NOMO-1 treated with dmso at 0.1 percent for 144 hours (cell line): Measurements from ENCODE around the gene TXK.

ENCODE experiments used
- DNase-seq: peaks from one replicate; lab custom pipeline; 2025; ENCODE audit not compliant: unreplicated experiment; lab: John Stamatoyannopoulos, UW

Gene TXK

DNA sequence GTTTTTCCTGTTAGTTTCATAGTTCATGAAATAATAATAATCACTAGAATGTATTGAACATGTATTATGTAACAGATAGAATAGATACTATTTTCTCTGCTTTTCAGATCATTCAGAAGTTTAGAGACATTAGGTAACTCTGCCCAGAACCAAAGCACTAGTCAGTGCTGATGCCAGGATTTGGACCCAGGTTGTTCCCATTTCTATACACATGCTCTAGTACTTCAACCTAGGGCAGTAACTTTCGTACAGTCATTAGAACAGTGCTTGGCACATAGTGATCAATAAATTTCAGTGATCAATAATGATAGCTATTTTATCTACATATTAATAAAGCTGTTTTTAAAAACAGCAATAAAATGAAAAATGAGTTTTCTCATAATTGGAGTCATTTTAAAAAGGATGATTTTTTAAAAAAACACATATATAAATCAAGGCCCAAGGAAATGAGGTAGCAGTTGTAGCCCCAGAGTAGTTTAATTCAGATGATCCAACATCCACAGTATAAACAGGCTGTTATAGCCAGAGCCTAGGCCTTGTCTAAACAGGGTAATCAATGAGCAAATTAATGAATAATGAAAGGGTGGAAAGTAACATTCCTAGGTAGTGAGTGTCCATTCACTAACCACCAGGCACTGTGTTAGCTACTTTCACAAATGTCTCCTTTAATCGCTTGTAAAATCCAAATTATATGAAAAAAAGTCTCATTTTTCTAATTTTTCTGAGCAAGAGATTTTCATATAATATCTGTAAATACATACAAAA is 25.6 kb downstream of the TXK start:
- DNase-seq, result no peak

DNA sequence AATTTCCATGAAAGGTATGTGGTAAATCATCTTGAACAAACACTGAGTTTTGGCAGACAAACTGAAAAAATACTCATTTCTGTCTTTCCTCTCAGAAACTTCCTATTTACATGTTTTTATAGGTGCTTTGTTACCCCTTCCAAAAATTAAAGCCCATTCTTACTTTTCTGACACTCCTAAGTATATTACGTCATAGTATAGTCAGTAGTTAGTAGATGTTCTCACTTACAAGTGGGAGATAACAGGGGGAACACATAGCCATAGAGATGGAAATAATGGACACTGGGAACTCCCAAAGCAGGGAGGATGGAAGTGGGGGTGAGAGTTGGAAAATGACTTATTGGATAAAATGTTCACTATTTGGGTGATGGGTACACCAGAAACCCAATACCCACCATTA is 28.8 kb downstream of the TXK start:
- no peak for DNase-seq

DNA sequence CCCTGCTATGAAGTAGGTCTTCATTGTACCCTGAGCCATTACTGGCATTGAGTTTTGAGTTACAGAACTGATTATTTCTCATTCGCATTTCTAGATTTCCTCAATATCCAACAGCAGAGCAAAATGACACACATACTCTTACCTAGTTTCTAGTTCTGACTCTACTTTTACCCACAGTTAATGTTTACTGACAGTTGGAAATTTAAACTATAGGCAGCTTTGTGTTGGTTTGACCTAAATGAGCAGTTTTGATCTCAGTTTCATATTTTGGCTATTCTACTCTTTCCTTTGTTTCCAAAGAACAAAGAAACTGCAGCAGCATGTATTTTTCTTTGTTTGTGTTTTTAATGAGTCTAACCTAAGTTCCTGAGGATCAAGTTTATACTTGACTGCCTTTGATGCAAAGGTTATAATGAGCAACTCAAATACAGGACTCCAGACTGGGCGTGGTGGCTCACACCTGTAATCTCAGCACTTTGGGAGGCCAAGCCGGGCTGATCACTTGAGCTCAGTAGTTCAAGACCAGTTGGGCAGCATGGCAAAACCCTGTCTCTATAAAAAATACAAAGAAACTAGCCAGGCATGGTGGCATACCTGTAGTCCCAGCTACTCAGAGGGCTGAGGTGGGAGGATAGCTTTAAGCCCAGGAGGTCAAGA is 30.4 kb downstream of the TXK start:
- no peak for DNase-seq

DNA sequence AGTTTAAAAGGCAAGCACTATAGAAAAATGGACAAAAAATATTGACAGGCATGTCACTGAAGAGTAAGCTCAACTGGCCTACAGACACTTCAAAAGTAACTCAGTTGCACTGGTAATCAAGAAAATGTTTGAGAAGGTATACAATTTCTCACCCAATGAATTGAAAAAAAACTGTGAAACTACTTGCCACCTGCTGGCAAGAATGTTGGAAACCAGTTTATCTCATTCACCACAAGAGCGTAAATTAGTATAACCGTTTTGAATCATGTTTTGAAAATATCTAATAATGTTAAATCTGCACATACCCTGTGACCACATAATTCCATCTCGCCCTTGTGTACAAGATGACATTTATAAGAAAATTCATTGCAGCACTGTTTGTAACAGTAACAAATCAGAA is 31.7 kb downstream of the TXK start:
- DNase-seq, result no peak

DNA sequence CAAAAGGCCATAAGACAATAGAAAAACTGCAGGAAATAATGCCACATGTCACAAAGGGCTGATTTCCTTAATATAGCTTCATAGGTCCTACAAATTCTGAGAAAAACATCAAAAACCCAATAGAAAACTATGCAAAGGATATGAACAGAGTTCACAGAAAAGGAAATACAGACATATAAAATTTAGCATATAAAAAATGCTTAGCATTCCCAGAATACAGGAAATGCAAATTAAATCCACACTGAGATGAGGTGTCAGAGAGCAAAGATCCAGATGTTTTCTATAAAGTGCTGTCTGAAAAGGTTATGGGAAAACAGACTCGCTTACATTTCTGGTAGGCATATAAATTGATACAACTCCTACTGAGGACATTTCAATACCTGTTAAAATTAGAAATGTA is 33.8 kb downstream of the TXK start:
- no peak for DNase-seq

DNA sequence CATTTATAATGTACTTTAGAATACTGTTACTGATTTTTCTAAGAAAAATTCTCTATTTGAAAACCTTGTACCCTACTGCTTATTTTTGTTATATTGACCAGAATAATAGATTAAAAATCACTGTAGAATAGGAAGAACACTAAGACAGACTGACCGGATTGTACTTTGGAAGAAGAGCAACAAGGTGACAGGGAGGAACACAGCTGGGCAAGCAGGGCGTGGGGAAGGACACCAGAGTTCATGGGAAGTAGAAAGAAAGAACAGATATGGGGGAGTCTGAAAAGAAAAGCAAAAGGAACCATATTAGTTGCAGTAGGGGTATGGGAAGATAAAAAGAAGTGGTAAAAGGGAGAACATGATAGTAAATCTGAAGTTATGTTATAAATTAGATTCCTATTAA is 38.6 kb downstream of the TXK start:
- DNase-seq, result no peak

DNA sequence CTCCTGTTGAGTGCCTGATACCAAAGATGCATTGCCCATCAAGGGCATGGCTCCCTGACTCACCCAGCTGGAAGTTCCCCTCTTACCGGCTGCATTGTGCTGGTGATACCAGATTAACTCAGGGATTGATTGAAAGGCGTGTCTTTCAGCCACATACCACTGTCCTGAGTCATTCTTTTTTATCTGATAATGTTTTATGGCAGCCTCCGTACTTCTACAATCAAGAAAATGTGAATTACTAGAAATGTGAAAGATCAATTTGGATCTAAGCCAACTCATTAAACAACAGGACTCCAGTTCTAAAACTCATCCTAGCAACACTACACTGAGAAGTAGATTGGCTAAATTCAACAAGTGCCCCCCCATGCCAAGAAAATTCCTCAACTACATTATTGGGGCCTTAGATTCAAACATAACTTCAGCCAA is 40.0 kb downstream of the TXK start:
- no peak for DNase-seq

DNA sequence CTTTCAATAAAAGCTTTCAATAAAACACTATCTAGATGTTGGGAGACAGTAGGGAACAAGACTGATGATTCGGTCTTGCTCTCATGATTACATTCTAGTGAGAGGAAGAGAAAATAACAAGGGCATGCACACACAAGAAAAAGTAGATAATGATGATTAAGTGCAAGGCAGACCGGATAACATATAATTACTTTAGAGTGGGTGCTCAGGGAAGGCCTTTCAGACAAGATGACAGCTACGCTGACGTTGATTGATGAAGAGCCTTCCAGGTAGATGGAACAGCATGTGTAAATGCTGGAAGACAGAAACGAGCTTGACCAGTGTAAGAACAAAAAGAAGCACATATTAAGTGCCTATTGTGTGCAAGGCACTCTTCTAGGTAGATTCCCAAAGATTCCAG is 43.4 kb downstream of the TXK start:
- DNase-seq, result no peak

DNA sequence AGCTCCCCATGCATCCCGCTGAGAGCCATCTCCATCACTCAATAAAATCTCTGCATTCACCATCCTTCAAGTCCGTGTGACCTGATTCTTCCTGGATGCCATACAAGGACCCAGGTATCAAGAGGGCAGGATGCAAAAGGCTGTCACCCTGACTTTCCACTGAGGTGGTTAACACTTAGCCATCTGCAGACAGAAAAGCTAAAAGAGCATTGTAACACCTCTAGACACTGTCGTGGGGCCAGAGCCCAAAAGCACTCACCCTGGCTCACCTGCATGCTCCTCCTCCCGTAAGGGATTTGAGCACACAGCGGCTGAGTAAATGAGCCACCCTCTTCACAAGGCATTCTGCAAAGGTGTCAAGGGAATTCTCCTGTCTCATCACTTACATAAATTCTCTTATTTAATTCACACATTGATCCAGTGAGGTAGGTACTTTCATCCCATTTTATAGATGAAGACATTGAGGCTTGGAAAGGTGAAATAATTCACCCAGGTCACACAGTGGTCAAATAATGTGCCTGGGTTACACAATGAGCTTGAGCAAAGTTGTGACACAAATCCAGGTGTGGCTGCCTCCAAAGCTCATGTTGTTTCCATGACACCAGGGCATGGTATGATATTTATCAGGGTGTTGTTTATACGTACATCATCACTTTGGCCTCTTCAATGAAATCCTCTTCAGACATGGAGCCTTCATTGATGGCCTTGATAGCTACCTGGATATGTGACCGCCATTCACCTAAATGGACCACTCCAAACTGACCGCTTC is 48.0 kb downstream of the TXK start:
- no peak for DNase-seq

DNA sequence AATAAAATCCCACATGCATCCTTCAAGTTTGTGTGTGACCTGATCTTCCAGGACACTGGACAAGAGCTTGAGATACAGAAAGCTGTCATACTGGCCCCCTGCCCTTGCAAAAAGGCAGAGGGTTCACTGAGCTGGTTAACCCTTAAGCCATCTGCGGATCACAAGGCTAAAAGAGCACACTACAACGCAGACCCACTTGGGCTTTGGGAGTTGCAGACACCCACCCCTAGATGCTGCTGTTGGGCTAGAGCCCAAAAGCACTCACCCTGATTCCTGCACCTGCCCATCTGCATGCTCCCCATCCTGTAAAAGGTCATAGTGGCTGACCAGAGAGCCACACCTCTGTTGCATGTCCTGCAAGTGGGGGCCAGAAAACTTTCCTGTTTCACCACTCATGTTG is 51.1 kb downstream of the TXK start:
- DNase-seq, result no peak

DNA sequence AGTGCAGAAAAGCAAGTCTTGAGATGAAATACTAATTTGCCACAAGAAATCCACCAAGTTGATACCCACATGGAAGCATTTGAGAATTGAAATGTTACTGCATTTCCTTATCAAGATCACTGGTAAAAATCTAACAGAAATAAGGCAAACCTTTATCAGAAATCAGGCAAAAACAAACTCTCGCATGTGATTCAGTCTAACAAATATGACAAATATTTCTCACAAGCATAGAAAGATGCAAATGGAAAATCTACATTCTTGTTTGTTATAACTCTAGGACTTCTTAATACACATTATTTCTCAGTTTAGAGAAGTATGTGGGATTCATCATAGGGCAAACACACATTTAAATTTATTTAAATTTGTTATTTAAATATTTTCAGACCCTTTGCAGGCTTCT is 52.9 kb downstream of the TXK start:
- no peak for DNase-seq

DNA sequence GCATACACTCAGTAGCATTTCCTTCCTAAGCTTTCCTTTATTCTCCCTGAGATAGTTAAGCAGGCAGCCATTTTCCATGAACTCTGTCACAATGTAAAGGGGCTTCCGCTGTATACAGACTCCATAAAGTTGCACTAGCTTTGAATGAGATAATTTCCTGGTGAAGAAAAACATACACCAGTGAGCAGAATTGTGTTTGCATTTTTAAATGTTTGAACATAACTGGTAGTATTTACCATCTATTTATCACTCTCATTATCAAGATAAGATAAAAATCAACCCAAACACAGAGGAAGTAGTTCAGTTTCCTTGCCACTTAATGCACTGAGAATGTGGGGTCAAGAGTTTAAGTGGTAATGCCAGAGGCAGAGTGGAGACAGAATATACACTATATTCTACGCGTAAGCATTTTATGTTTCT is 54.1 kb downstream of the TXK start:
- no peak for DNase-seq

DNA sequence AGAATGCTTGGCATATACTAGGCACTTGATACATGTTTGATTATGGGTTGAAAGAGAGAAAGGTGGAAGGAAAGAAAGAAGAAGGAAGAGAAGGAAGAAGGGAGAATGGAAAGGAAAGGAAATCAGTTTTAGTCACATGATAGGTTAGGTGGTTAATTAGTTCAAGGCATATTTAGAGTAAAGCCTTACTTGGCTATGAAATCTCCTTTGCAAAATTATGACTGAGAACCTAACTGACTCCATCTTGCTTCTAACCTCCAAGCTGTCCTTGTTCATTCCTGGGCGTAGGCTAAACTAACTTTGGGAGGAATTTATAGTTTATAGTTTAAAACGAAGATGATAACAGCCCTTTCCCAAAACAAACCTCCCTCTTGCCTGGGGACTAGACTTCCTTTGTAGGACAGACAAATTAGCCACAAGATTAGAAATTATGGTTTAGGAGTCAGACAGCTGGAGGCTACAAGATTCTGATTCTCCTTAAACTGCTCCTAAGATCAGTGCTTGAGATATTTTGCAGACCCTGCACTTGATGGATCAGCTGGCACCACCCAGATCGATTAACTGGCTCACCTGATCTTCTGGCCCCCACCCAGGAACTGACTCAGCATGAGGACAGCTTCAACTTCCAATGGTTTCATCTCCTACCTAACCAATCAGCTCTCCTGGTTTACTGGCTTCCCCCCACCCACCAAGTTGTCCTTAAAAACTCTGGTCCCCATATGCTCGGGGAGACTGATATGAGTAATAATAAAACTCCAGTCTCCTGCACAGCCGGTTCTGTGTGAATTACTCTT is 55.0 kb downstream of the TXK start:
- DNase-seq, result no peak

DNA sequence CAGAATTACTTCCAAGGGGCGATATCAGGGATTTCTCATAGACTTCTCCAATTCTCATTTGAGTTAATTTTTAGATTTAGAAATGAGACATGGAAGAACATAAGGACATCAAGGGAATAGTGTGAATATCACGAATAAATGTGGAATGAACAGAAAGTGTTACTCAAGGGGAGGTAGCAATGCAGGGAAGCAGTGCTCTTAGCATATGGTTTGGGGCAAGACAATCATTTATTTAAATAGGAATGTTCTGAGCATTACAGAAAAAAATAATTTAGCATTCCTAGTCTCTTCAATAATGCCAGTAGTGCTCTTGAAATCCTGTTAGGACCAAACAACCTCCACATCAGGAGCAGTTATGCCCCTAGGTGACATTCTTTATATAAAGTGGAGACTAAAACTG is 55.6 kb downstream of the TXK start:
- DNase-seq, result no peak

DNA sequence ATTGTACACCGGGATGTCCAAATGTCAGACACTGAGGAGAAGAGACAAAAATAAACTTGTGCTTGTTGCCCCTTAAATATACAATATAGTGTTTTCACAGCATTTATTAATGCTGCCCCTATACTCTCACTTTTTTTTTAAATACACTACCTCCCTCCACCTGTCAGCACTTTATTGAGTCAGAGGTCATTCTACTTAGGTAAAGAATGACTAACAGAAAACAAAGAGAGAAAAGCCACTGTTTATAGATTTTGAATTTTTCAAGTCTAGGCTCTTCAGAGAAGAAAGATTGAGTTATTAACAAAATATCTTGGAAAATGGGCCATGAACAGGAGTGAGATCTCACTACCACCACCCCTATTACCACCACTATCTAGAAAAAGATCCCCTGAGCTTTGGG is 59.4 kb downstream of the TXK start:
- DNase-seq, result no peak

DNA sequence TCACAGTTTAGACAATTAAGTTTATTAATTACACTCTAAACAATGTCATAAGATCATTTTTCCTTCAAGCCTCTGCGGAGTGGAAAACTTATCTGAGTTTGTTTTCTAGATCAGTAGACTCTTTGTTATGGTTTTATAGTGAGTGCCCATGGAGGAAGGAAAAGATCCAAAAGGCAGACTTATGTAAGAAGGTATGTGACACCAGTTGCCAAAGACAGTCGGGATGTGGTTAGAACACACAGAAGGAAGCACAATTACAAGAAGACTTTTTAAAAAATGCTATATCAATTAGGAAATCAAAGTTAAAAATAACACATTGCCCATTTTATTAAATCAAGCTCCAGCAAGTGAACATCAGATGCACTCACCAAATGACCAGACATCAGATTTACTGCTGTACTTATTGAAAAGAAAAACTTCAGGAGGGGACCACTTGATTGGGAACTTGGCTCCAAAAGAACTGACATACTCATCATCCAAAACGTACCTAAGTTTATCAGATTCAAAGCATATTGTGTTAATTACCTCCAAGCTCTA is 60.4 kb downstream of the TXK start:
- no peak for DNase-seq

DNA sequence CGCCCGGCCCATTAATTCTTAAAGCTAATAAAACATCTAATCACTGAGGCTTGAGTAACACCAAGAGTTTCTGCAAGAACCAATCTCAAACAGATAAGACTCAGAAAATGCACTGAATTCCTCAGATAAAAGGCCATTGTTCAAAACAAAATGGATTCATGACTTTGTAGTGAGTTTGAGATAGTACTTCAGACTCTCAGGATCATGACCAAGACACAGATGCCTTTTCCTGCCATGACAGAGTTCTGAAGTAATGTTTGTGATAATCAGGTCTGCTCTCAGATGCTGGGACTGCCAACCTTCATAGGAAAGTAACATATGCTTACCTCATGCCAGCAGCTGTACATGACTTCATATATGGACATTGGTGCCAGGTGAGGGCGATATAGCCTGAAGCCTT is 62.9 kb downstream of the TXK start:
- DNase-seq, result no peak

DNA sequence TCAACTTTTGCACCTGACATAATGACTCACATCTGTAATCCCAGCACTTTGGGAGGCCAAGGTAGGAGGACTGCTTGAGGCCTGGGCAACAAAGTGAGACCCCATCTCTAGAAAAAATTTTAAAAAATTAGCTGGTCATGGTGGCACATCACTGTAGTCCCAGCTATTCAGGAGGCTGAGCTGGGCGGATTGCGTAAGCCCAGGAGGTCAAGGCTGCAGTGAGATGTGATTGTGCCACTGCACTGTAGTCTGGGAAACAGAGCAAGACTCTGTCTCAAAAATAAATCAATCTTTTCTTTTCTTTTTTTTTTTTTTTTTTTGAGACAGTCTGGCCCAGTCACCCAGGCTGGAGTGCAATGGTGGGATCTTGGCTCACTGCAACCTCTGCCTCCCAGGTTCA is 65.0 kb downstream of the TXK start:
- DNase-seq, result no peak

DNA sequence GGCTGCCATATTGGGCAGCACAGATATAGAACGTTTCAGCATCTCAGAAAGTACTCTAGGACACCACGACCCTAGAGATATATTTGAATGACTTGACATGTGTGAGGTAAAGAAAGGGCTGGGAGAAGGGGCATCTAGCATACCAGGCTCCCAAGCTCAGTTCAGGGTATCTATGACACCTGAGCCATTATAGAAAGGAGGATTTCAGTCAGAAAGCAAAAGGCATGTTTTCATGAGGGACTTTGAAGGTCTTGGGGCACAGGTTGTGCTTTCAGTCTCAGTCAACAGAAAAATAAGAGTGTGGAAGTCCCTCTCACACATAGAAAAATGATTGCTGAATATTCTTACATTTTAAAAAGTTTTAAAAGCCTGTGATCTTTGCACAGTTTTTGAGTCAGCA is 65.9 kb downstream of the TXK start:
- no peak for DNase-seq

DNA sequence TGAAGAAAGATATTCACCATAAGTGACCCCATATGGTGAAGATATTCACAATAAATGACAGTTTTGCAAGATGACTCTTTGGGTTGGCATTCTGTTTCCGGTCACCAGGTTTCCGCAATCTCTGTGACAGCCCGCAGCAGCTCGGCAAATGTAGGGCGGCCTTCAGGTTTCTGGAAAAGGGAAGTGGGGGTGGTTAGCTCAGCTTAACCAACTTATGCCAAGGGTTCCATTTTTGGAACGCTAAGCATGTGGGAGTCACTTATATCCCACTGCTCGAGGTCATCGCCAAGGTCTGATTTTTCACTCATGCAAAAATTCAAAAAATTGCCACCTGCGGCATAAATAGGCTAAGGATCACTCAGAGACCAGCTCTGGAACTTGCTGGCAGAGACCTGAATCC is 66.5 kb downstream of the TXK start:
- peak; percentile 8 for DNase-seq

DNA sequence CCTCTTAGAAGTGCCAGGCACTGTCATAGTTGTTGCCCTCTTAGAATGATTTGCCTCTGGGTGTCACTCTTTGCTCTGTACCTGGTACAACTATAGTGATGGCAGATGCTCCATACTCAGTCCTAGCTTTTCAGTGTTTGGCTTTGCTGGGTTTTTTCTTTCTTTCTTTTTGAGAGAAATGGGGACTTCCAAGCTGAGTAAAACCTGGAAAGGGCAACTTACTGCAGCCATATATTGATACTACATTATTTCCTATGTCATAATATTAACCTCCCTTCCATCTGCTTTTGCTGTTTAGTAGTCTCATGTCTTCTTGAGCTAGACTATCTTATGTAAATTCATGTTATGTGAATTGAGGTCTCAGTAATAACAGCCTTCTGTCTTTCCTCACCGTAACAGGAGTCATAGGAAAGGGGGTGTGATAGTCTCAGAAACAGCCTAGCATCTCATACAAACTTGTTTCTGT is 68.4 kb downstream of the TXK start:
- DNase-seq, result no peak
